22Rv1 (cell line): ENCODE results near the gene KIAA1549.

Experiments
- H3K27ac ChIP-seq: fragments of 450-650 bp; 2 replicates; pipeline ENCODE4 v1.5.1; 2017
- ZFX ChIP-seq: fragments of 450-650 bp; IDR thresholded peaks from 2 replicates; pipeline ENCODE4 v1.6.1; 2017; ENCODE audit warnings: antibody characterized with exemption, borderline replicate concordance
- TF ChIP-seq, protein P1 (sequence below): fragments of 450-650 bp; IDR thresholded peaks from 2 replicates; pipeline ENCODE4 v1.5.1; 2017; ENCODE audit warnings: mild to moderate bottlenecking

Gene KIAA1549

DNA sequence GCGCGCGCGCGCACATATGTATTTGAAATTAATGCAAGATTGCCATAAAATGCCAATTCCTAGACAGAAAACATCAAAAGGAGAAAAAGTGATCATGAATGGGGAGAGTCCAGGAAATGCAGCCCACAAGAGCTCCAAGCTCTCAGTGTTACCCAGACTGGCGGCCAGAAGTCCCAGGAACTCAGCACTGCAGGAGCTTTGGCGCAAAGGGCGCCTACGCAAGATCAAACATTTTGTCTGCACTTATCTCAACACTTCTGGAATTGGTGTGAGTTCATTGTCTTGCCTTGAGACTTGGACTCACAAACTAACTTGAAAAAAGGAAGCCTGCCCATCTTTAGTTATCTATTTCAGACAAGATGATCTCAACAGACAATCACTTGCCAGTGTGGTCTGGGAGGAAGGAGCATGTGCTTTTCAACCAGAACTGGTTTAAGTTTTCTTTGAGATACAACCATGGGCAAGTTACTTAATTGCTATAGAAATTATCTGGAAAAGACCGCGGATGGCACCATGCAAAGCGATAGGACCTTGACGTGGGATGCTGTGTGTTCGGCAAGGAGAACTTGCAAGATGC, 77.2 kb downstream of the KIAA1549 start:
- H3K27ac ChIP-seq = no peak overlapping the region
- TF ChIP-seq, protein P1, sequence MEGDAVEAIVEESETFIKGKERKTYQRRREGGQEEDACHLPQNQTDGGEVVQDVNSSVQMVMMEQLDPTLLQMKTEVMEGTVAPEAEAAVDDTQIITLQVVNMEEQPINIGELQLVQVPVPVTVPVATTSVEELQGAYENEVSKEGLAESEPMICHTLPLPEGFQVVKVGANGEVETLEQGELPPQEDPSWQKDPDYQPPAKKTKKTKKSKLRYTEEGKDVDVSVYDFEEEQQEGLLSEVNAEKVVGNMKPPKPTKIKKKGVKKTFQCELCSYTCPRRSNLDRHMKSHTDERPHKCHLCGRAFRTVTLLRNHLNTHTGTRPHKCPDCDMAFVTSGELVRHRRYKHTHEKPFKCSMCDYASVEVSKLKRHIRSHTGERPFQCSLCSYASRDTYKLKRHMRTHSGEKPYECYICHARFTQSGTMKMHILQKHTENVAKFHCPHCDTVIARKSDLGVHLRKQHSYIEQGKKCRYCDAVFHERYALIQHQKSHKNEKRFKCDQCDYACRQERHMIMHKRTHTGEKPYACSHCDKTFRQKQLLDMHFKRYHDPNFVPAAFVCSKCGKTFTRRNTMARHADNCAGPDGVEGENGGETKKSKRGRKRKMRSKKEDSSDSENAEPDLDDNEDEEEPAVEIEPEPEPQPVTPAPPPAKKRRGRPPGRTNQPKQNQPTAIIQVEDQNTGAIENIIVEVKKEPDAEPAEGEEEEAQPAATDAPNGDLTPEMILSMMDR = no peak
- TF ChIP-seq ZFX = no peak

DNA sequence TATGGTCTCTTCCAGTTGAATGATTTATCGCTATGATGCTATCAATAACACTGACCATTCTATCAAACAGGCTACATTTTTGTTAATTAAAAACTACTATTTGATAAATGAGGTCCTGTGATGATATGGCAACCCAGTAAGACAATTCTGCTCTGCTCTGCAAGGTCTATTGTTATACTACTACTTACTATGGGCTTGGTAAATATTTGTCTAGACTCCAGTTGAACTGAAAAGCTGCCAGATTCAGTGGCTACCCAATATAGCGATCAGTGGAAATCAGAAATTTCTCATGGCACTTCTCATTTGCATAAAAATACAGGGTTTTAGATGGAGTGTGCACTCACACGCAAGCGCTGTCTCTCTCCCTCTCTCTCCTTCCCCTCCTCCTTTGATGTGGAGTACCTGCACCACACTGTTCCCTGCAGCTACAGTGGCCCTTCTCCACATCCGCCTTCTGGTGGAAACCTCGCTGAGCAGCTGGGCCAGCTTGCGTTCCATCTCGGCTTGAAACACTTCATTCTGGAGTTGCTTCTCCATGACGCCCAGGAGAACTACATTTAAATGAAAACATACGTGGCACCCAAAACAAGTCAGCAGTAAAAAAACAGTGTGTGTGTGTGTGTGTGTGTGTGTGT, 77.9 kb downstream of the KIAA1549 start:
- no peak overlapping the region for H3K27ac ChIP-seq

DNA sequence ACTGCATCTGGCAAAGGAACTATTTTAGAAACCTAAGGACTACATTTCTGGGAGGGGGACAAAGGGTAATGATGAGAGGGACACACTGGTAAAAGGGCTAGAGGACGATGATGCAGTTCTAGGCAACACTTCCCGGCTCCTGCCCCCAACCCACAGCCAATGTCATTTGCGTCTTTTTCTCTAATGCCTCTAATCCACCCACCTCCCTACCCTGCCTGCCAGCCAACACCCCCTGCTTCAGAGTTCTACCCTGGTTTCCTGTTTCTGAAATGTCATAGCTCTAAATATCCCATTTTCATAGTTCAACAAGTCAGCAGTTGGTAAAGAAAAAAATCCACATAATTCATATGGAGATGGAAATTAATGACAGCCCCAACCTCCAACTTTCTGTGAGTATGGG, 79.0 kb downstream of the KIAA1549 start:
- TF ChIP-seq, protein P1 = no peak
- TF ChIP-seq ZFX = no peak
- H3K27ac ChIP-seq = no peak overlapping the region

More for the DNA sequence above, 77.9 kb downstream of the KIAA1549 start:
- TF ChIP-seq ZFX = no peak
- TF ChIP-seq, protein P1 = no peak

DNA sequence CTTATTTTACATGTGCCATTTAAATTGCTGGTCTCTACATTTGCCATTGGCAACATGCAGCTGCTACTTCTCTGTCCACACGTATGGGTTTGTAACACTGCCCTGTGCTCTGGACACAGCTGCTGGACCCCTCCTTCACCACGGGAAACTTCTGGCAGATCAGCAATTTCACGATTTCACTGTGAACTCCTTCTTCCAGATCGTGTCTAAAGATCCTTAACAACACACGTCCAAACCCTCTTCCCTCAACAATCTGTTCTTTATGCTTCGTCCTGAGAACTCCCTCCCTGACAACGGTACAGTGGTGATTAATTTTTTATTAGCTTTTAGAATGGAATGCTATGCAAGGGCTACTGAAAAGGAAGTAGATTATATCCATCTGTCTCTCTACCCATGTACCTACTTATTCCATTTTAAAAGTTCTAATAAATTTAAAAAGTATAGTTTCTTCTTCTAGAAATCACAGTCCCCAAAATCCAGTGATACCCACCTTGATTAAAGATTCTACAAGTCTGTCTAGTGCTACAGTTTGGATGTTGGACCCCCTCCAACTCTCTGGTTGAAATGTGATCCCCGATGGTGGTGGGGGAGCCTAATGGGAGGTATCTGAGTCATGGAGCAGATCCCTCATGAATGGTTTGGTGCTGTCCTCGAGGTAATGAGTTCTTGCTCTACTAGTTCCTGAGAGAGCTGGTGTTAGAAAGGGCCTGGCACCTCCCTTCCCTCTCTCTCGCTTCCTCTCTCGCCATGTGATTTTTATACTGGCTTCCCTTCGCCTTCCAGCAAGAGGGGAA, 81.0 kb downstream of the KIAA1549 start:
- TF ChIP-seq, protein P1 = no peak
- TF ChIP-seq ZFX = no peak
- no peak overlapping the region for H3K27ac ChIP-seq

DNA sequence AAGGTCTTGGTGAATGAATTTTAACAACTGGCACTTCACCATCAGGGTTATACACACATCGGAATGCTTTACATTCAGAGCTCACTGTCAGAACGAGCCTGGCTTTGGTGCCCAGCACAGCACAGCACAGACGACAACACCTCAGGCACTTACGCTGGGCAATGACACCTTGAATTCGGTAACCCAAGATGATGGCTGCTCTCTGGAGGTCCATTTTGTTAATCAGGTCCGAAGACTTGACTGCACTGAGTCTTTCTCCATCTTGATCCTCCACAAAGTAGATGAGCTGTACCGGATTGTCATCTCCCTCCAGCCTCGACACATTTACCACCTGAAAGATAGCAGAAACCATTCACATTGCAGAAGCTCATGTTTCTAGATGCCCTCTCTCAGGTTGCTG, 82.4 kb downstream of the KIAA1549 start:
- TF ChIP-seq, protein P1 = no peak
- no peak for TF ChIP-seq ZFX
- H3K27ac ChIP-seq = no peak overlapping the region

DNA sequence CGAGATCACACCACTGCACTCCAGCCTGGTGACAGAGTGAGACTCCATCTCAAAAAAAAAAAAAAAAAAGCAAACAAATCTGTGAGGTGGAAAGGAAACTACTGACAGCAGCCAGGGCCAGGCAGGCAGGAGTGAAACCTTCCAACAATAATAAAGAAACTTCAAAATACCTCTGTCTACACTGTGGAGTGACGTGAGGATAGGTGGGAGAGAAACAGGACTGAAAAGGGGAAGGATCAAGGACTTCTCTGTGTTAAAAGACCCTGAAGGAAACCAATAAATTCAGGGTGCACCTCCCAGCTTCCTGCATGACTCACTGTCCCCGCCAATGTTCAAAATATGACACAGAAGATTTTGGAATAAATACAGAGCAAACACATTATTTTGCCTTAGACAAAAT, 82.9 kb downstream of the KIAA1549 start:
- no peak for TF ChIP-seq ZFX
- TF ChIP-seq, protein P1 = no peak
- no peak overlapping the region for H3K27ac ChIP-seq

DNA sequence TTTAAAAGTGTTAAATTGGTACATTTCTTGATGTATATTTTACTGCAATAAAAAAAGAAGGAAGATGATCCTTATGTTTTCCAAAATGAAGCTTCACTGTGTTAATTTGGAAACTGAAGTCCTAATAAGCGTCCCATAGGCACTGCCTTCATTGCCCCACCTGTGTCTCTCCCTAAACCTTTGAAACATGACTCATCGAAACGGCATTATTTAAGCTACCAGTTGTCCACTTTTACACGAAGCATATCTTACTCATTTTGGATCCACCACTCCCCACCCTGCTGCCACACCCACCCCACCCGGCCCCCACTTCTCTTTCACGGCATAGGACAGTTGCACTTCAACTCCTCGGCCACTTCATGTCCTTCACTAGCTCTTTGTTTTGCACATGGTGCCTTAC, 85.5 kb downstream of the KIAA1549 start:
- H3K27ac ChIP-seq = no peak overlapping the region
- TF ChIP-seq, protein P1 = no peak
- TF ChIP-seq ZFX = no peak
